SJSA1 (cell line): ENCODE data around the gene EFHD1. TPM values are rescaled to one million over a fixed set of nuclear protein-coding genes. Genes with fewer than 3 reads are reported as not detected.

Source experiments
- DNase-seq, 2 experiments: peaks; one replicate each; pipeline ENCODE4 v3.0.0-alpha.2; 2015 to 2020; ENCODE audit warnings: low spot score in 2 of 2, low read depth in 1 of 2
- H3K27ac ChIP-seq: fragments of 250-450 bp; sonication (Bioruptor Pico); 2 replicates; pipeline ENCODE4 v1.5.1; 2020; ENCODE audit warnings: mild to moderate bottlenecking, moderate library complexity
- H3K27me3 ChIP-seq: fragments of 250-450 bp; sonication (Bioruptor Pico); replicated peaks from 2 replicates; pipeline ENCODE4 v1.5.1; 2020; ENCODE audit warnings: mild to moderate bottlenecking, moderate library complexity
- H3K36me3 ChIP-seq: fragments of 250-450 bp; sonication (Bioruptor Pico); 2 replicates; pipeline ENCODE4 v1.5.1; 2020; ENCODE audit warnings: mild to moderate bottlenecking
- H3K4me1 ChIP-seq: fragments of 250-450 bp; sonication (Bioruptor Pico); replicated peaks from 2 replicates; pipeline ENCODE4 v1.6.1; 2021; ENCODE audit warnings: mild to moderate bottlenecking
- H3K4me3 ChIP-seq: fragments of 250-450 bp; sonication (Bioruptor Pico); 2 replicates; pipeline ENCODE4 v1.5.1; 2020; ENCODE audit warnings: mild to moderate bottlenecking
- H3K9me3 ChIP-seq: fragments of 250-450 bp; sonication (Bioruptor Pico); replicated peaks from 2 replicates; pipeline ENCODE4 v1.5.1; 2020; ENCODE audit warnings: mild to moderate bottlenecking
- total RNA-seq: library from RNA; depleted of rRNA; stranded (reverse); fragments of >200 nt; shearing (Covaris generic); gene quantifications from 2 replicates; pipeline ENCODE4 v1.2.3, GENCODE V29; 2014

EFHD1 gene
- total RNA-seq, 1 experiment from 2014 or later = 0.66 TPM

GRCh38 chr2:232646726-232647125, 13.3 kb downstream of the EFHD1 start:
- Histone ChIP-seq H3K27ac (no peak overlapping the region), H3K9me3 (no peaks in the 10 kb centered on the region), H3K36me3 (no peaks in the 10 kb centered on the region), H3K27me3 (no peaks in the 10 kb centered on the region), H3K4me3 (no peak overlapping the region), H3K4me1 (no peaks in the 10 kb centered on the region)
- DNase-seq = no peak

GRCh38 chr2:232647261-232647660, 13.9 kb downstream of the EFHD1 start:
- H3K9me3 ChIP-seq = no peaks in the 10 kb centered on the region
- no peaks in the 10 kb centered on the region for H3K36me3 ChIP-seq
- DNase-seq = no peak
- no peak overlapping the region for H3K4me3 ChIP-seq
- no peaks in the 10 kb centered on the region for H3K4me1 ChIP-seq
- H3K27ac ChIP-seq = no peak overlapping the region
- no peaks in the 10 kb centered on the region for H3K27me3 ChIP-seq

- no peak overlapping the region for H3K27ac ChIP-seq
- no peaks in the 10 kb centered on the region for H3K27me3 ChIP-seq
- H3K4me3 ChIP-seq = no peak overlapping the region
- H3K36me3 ChIP-seq = no peaks in the 10 kb centered on the region
- no peaks in the 10 kb centered on the region for H3K4me1 ChIP-seq
- no peaks in the 10 kb centered on the region for H3K9me3 ChIP-seq
- DNase-seq = no peak
These were observed 15.6 kb downstream of the EFHD1 start for GRCh38 chr2:232649033-232649432.

- Histone ChIP-seq H3K36me3 (no peaks in the 10 kb centered on the region), H3K27ac (no peak overlapping the region), H3K4me1 (no peaks in the 10 kb centered on the region), H3K9me3 (no peaks in the 10 kb centered on the region), H3K4me3 (no peak overlapping the region), H3K27me3 (no peaks in the 10 kb centered on the region)
- DNase-seq = no peak
These were observed 19.1 kb downstream of the EFHD1 start for GRCh38 chr2:232652505-232652851.

- H3K36me3 ChIP-seq = no peaks in the 10 kb centered on the region
- H3K4me3 ChIP-seq = no peak overlapping the region
- no peaks in the 10 kb centered on the region for H3K9me3 ChIP-seq
- no peaks in the 10 kb centered on the region for H3K27me3 ChIP-seq
- no peak for DNase-seq
- H3K4me1 ChIP-seq = no peaks in the 10 kb centered on the region
- H3K27ac ChIP-seq = no peak overlapping the region
These were observed 20.0 kb downstream of the EFHD1 start for GRCh38 chr2:232653441-232653840.

- Histone ChIP-seq H3K36me3 (no peaks in the 10 kb centered on the region), H3K4me3 (no peak overlapping the region), H3K27me3 (no peaks in the 10 kb centered on the region), H3K27ac (no peak overlapping the region), H3K9me3 (no peaks in the 10 kb centered on the region), H3K4me1 (no peaks in the 10 kb centered on the region)
- DNase-seq = no peak
These were observed 22.0 kb downstream of the EFHD1 start for GRCh38 chr2:232655392-232655791.

GRCh38 chr2:232658217-232658785, 24.9 kb downstream of the EFHD1 start:
- no peak overlapping the region for H3K4me3 ChIP-seq
- H3K9me3 ChIP-seq = no peaks in the 10 kb centered on the region
- no peaks in the 10 kb centered on the region for H3K4me1 ChIP-seq
- H3K27ac ChIP-seq = no peak overlapping the region
- no peaks in the 10 kb centered on the region for H3K27me3 ChIP-seq
- no peak for DNase-seq
- no peaks in the 10 kb centered on the region for H3K36me3 ChIP-seq

GRCh38 chr2:232659359-232659758, 26.0 kb downstream of the EFHD1 start:
- no peak for DNase-seq
- no peak overlapping the region for H3K27ac ChIP-seq
- no peaks in the 10 kb centered on the region for H3K9me3 ChIP-seq
- H3K4me3 ChIP-seq = no peak overlapping the region
- H3K36me3 ChIP-seq = no peaks in the 10 kb centered on the region
- H3K4me1 ChIP-seq = no peaks in the 10 kb centered on the region
- no peaks in the 10 kb centered on the region for H3K27me3 ChIP-seq

GRCh38 chr2:232662486-232663260, 29.3 kb downstream of the EFHD1 start:
- no peaks in the 10 kb centered on the region for H3K27me3 ChIP-seq
- H3K27ac ChIP-seq = no peak overlapping the region
- no peaks in the 10 kb centered on the region for H3K9me3 ChIP-seq
- no peak overlapping the region for H3K4me3 ChIP-seq
- H3K4me1 ChIP-seq = peaks cover 2% of the 10 kb centered on the region
- DNase-seq = no peak
- no peaks in the 10 kb centered on the region for H3K36me3 ChIP-seq

GRCh38 chr2:232666051-232666805, 32.8 kb downstream of the EFHD1 start:
- no peak overlapping the region for H3K27ac ChIP-seq

GRCh38 chr2:232667989-232668583, 34.7 kb downstream of the EFHD1 start:
- peak in 1 of 2 experiments; percentile 56 for DNase-seq
- Histone ChIP-seq H3K4me3 (no peak overlapping the region), H3K27me3 (no peaks in the 10 kb centered on the region), H3K4me1 (peaks cover 16% of the 10 kb centered on the region), H3K36me3 (no peaks in the 10 kb centered on the region), H3K9me3 (no peaks in the 10 kb centered on the region), H3K27ac (peak overlapping the region; percentile 25; the same call in 1 of the 2 replicates)

More at GRCh38 chr2:232666051-232666805, 32.8 kb downstream of the EFHD1 start:
- H3K4me1 ChIP-seq = peaks cover 9% of the 10 kb centered on the region
- H3K36me3 ChIP-seq = no peaks in the 10 kb centered on the region
- no peaks in the 10 kb centered on the region for H3K9me3 ChIP-seq
- H3K27me3 ChIP-seq = no peaks in the 10 kb centered on the region
- DNase-seq = no peak
- no peak overlapping the region for H3K4me3 ChIP-seq

GRCh38 chr2:232668805-232669444, 35.5 kb downstream of the EFHD1 start:
- Histone ChIP-seq H3K4me1 (peaks cover 16% of the 10 kb centered on the region), H3K27ac (no peak overlapping the region), H3K36me3 (no peaks in the 10 kb centered on the region), H3K9me3 (no peaks in the 10 kb centered on the region), H3K27me3 (no peaks in the 10 kb centered on the region), H3K4me3 (no peak overlapping the region)
- DNase-seq = no peak

GRCh38 chr2:232672588-232672987, 39.2 kb downstream of the EFHD1 start:
- Histone ChIP-seq H3K4me3 (no peak overlapping the region), H3K4me1 (peaks cover 15% of the 10 kb centered on the region), H3K9me3 (no peaks in the 10 kb centered on the region), H3K27ac (no peak overlapping the region), H3K36me3 (no peaks in the 10 kb centered on the region), H3K27me3 (no peaks in the 10 kb centered on the region)
- DNase-seq = no peak
